Upper lobe of right lung (tissue), 1 donor: ENCODE data around the gene ACTN3. TPM values are rescaled to one million over a fixed set of nuclear protein-coding genes. Genes with fewer than 3 reads are reported as not detected.

Source experiments
- ATAC-seq: fragments of 200-7000 bp; cut with Tn5 transposase; one replicate; pipeline ENCODE4 v1.9.1; 2020; ENCODE audit warnings: mild to moderate bottlenecking, moderate library complexity
- DNase-seq: peaks from one replicate; pipeline ENCODE4 v3.0.0-alpha.2; 2020
- H3K27ac ChIP-seq: fragments of 200-600 bp; one replicate; pipeline ENCODE4 v1.8.0; 2022
- H3K27me3 ChIP-seq: fragments of 200-600 bp; one replicate; pipeline ENCODE4 v1.8.0; 2022; ENCODE audit warnings: mild to moderate bottlenecking
- H3K36me3 ChIP-seq: fragments of 200-600 bp; one replicate; pipeline ENCODE4 v1.8.0; 2022
- H3K4me1 ChIP-seq: fragments of 200-600 bp; one replicate; pipeline ENCODE4 v1.8.0; 2022
- H3K4me3 ChIP-seq: fragments of 200-600 bp; one replicate; pipeline ENCODE4 v1.8.0; 2022; ENCODE audit warnings: mild to moderate bottlenecking
- H3K9me3 ChIP-seq: fragments of 200-600 bp; one replicate; pipeline ENCODE4 v1.8.0; 2022
- intact Hi-C: fragments of 100-400 bp; cut with DNase I; formaldehyde crosslinking; loops from one replicate; pipeline ENCODE4 v1.11.0; 2022
- total RNA-seq: library from RNA; stranded (reverse); fragmentation: NEBNext Ultra II Directional; extraction: Animal tissue kit (Norgen Biotek cat#: 25700); gene quantifications from one replicate; pipeline ENCODE4 v1.2.1, GENCODE V29; 2021
- TF ChIP-seq, protein P1 (sequence below): fragments of 200-600 bp; IDR thresholded peaks from one replicate; pipeline ENCODE4 v1.8.0; 2022; ENCODE audit warnings: antibody characterized with exemption
- donor health status: DM: no; HTN: yes; CAD: no; lungs with severe emphysema.

The ACTN3 gene
- total RNA-seq, 1 donor from 2014 or later: not detected

DNA sequence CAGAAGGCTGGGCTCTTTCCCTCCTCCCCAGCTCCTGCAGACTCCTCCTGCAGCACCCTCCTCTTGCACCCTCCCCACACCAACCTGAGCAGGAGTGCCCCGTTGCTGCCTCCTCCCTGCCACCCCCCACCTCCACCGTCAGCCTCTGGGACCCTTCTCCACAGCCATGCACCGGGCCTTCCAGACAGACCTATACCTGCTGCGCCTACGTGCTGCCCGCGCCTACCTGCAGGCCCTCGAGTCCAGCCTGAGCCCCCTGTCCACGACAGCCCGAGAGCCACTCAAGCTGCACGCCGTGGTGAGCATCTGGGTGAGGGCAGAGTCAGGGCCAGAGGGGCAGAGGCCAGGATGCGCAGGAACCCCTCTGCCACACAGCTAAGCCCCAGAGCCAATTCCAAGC, 17.0 kb upstream of the ACTN3 start:
- ATAC-seq: peak; percentile 18
- Histone ChIP-seq H3K27ac (no peak overlapping the region), H3K36me3 (peaks cover 27% of the 10 kb centered on the region), H3K4me3 (no peak overlapping the region), H3K9me3 (no peaks in the 10 kb centered on the region), H3K27me3 (no peaks in the 10 kb centered on the region), H3K4me1 (no peaks in the 10 kb centered on the region)
- no peak for DNase-seq
- intact Hi-C loops: no loop called here
- TF ChIP-seq, protein P1, sequence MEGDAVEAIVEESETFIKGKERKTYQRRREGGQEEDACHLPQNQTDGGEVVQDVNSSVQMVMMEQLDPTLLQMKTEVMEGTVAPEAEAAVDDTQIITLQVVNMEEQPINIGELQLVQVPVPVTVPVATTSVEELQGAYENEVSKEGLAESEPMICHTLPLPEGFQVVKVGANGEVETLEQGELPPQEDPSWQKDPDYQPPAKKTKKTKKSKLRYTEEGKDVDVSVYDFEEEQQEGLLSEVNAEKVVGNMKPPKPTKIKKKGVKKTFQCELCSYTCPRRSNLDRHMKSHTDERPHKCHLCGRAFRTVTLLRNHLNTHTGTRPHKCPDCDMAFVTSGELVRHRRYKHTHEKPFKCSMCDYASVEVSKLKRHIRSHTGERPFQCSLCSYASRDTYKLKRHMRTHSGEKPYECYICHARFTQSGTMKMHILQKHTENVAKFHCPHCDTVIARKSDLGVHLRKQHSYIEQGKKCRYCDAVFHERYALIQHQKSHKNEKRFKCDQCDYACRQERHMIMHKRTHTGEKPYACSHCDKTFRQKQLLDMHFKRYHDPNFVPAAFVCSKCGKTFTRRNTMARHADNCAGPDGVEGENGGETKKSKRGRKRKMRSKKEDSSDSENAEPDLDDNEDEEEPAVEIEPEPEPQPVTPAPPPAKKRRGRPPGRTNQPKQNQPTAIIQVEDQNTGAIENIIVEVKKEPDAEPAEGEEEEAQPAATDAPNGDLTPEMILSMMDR: no peak

DNA sequence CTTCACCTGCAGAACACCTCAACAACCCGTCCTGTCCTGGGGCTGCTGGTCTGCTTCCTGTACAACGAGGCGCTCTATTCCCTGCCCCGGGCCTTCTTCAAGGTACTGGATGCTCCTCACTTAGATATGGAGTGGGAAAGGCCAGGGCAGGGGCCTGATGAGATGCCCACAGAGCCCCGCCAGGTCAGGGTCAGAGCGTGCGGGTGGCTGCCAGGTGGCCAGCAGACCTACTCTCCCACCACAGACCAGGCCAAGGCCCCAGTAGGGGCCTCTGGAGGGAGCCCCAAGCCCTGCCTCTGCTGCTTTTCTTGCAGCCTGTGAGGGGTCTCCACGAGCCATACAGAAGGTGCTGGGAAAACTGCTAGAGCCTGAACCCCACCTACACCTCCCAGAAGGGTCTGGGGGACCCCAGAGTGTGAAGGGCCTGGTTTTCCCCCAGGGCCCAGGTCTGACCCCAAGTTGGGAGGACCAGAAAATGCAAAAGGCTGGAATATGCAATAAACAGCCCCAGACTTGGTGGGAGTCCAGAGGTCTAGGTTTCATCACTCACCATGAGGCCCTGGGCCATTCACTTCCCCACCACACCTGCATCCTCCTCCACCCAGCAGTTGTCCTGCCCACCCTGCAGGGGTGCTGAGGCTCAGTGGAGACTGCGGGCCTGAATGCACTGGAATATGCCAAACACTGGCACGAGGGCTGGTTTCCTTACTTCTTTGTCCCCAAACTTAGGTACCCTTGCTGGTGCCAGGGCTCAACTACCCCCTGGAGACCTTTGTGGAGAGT, 15.6 kb upstream of the ACTN3 start:
- DNase-seq: no peak
- no peaks in the 10 kb centered on the region for H3K9me3 ChIP-seq
- no peaks in the 10 kb centered on the region for H3K27me3 ChIP-seq
- H3K4me3 ChIP-seq: no peak overlapping the region
- peaks cover 27% of the 10 kb centered on the region for H3K36me3 ChIP-seq
- no peak overlapping the region for H3K27ac ChIP-seq
- intact Hi-C loops: no loop called here
- ATAC-seq: no peak
- H3K4me1 ChIP-seq: no peaks in the 10 kb centered on the region
- TF ChIP-seq, protein P1: no peak

DNA sequence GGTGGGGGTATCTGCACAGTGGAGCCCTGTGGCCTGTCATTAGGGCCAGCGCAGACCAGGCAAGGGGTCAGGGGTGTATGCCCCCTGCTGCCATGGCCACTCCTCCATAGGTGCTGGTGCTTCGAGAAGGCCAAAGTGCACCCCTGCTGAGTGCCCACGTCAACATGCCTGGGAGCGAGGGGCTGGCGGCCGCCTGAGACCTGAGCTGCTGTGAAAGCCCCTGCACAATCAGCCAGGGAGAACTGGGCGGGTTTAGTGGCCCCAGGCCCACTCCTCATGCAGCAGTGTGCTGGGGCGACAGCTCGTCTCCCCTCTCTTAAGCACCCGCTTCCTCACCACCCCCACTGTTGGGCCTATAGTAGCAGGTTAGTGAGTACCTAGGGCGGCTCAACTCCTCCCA, 14.9 kb upstream of the ACTN3 start:
- Histone ChIP-seq H3K4me3 (no peak overlapping the region), H3K9me3 (no peaks in the 10 kb centered on the region), H3K4me1 (no peaks in the 10 kb centered on the region), H3K27ac (no peak overlapping the region), H3K27me3 (no peaks in the 10 kb centered on the region), H3K36me3 (peaks cover 24% of the 10 kb centered on the region)
- DNase-seq (no peak), ATAC-seq (no peak)
- intact Hi-C loops: no loop called here
- TF ChIP-seq, protein P1: no peak

DNA sequence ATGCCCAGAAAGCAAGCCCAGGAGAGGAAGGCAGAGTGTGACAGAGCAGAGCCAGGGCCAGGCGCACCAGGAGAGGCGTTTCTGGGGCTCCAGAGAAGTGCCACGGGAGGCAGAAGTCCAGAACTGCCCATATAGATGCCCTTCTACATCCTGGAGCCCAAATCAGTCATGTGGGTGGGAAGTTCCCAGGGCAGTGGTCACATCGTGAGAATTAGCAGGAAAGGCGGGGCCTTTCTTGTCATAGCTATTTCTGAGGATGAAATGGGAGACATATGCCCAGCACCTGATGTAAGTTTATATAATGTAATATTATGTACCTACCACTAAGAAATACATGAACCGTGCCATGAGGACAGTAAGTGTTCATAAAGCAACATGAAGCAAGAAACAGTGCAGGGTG, 13.9 kb upstream of the ACTN3 start:
- peaks cover 18% of the 10 kb centered on the region for H3K36me3 ChIP-seq
- H3K9me3 ChIP-seq: no peaks in the 10 kb centered on the region
- intact Hi-C loops: no loop called here
- H3K4me3 ChIP-seq: no peak overlapping the region
- no peak overlapping the region for H3K27ac ChIP-seq
- DNase-seq: no peak
- no peak for ATAC-seq
- no peaks in the 10 kb centered on the region for H3K27me3 ChIP-seq
- no peaks in the 10 kb centered on the region for H3K4me1 ChIP-seq
- TF ChIP-seq, protein P1: no peak

DNA sequence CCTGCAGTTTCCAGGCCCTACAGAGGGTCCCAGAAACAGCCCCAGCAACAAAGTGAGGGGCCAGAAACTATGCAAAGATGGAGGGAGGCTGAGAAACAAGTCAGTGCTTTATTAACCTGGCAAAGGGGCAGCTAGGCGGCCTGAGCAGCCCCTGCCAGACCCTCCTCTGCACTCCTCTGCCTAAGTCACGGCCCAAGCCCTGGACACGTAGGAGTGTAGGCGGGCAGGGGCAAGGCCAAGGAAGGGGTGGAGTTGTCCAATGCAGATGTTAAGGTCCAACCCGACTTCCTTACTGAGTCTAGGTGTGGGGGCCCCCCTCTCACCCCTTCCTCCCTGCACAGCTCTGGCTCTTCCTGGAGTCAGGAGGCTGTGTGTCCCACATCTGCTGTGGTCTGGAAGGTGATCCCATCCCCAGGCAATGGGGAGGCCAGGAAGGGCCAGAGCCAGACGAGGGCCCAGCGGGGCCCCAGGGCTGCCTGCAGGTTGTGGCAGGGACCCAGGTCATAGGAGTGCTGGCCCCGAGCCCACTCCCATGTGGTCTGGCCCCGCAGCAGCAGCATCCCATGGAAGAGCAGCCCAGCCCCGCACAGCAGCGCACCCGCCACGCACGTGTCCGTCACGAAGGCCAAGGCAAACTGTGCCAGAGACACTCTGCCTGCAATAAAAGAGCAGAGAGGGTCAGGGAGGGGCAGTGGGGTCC, 7.4 kb upstream of the ACTN3 start:
- intact Hi-C loops: no loop called here
- no peaks in the 10 kb centered on the region for H3K9me3 ChIP-seq
- no peaks in the 10 kb centered on the region for H3K27me3 ChIP-seq
- peaks cover 11% of the 10 kb centered on the region for H3K4me1 ChIP-seq
- no peak for DNase-seq
- H3K36me3 ChIP-seq: peaks cover 27% of the 10 kb centered on the region
- no peak overlapping the region for H3K27ac ChIP-seq
- TF ChIP-seq, protein P1: no peak
- no peak overlapping the region for H3K4me3 ChIP-seq
- no peak for ATAC-seq
